Activated CD4-positive, alpha-beta memory T cell treated with anti-CD3 and anti-CD28 coated beads, Interleukin-2, amount 10 ng/mL, durations not matched to agents 7 days and 5 days (primary cell): ENCODE results near the gene PRSS16. TPM values are rescaled to one million over a fixed set of nuclear protein-coding genes. Genes with fewer than 3 reads are reported as not detected.
"Not testable (repeated sequence)": the region's sequence is repeated elsewhere in the genome, so short reads cannot be mapped to it uniquely, and the experiment has no call there.

ENCODE experiments used
- CTCF ChIA-PET: fragments of 350-600 bp; sonication (Branson Sonifier 250); formaldehyde crosslinking; loops from one replicate; lab custom pipeline; 2021; ENCODE audit warnings: antibody characterized with exemption, inconsistent platforms; lab: Charles Lee
- POLR2A ChIA-PET: fragments of 350-600 bp; sonication (Branson Sonifier 250); formaldehyde crosslinking; loops from one replicate; lab custom pipeline; 2021; ENCODE audit warnings: antibody characterized with exemption; lab: Charles Lee
- DNase-seq: peaks from one replicate; pipeline ENCODE4 v3.0.0-alpha.2; 2020
- H3K27ac Mint-ChIP-seq: one replicate; pipeline ENCODE4 v1.8.0; 2021; ENCODE audit warnings: mild to moderate bottlenecking, mixed read lengths
- H3K27me3 Mint-ChIP-seq: one replicate; pipeline ENCODE4 v1.8.0; 2021; ENCODE audit warnings: mixed read lengths
- H3K36me3 Mint-ChIP-seq: one replicate; pipeline ENCODE4 v1.8.0; 2021; ENCODE audit warnings: low read depth, mixed read lengths
- H3K4me1 Mint-ChIP-seq: one replicate; pipeline ENCODE4 v1.8.0; 2021; ENCODE audit warnings: mixed read lengths
- H3K4me3 Mint-ChIP-seq: one replicate; pipeline ENCODE4 v1.8.0; 2021; ENCODE audit warnings: mild to moderate bottlenecking, mixed read lengths
- H3K9me3 Mint-ChIP-seq: one replicate; pipeline ENCODE4 v1.8.0; 2021; ENCODE audit warnings: mixed read lengths
- total RNA-seq, 2 experiments: library from RNA; stranded (reverse); gene quantifications; one replicate each; pipeline ENCODE4 v1.2.3, GENCODE V29; 2021

PRSS16 gene
- total RNA-seq = 1 to 10 TPM; 1.3 to 1.6 TPM

GRCh38 chr6:27247133-27247836 is at the start of gene PRSS16:
Gene PRSS16 (plus strand): TSS chr6:27247701. CDS start chr6:27247738, 37 bp downstream.
- Mint-ChIP-seq H3K27me3 (peaks cover 31% of the 10 kb centered on the region), H3K9me3 (no peaks in the 10 kb centered on the region), H3K27ac (no peak within 1 kb of the TSS), H3K4me1 (peaks cover 13% of the 10 kb centered on the region), H3K4me3 (no peak within 1 kb of the TSS), H3K36me3 (no peaks in the 10 kb centered on the region)
- DNase-seq = no peak
- ChIA-PET CTCF (no interaction called here), POLR2A (no interaction called here)

- CTCF ChIA-PET = interaction anchor here (1.1 to 1.2 kb wide), 2 partner anchors 107 to 547 kb away, joined by 4 read pairs; no protein-coding TSS in a partner anchor
- H3K27me3 Mint-ChIP-seq = peaks cover 11% of the 10 kb centered on the region
- no peak overlapping the region for H3K27ac Mint-ChIP-seq
- H3K9me3 Mint-ChIP-seq = no peaks in the 10 kb centered on the region
- H3K4me3 Mint-ChIP-seq = peak overlapping the region; percentile 7
- POLR2A ChIA-PET = interaction anchor here (0.6 kb wide), 1 partner anchor 603 kb away, joined by 3 read pairs; a partner anchor contains a TSS
- DNase-seq = peak; percentile 58
- no peaks in the 10 kb centered on the region for H3K36me3 Mint-ChIP-seq
- peaks cover 28% of the 10 kb centered on the region for H3K4me1 Mint-ChIP-seq
Measured at GRCh38 chr6:27205375-27206278, 41.9 kb upstream of the PRSS16 start.

- Mint-ChIP-seq H3K27ac (no peak overlapping the region), H3K36me3 (no peaks in the 10 kb centered on the region), H3K27me3 (peaks cover 12% of the 10 kb centered on the region), H3K4me3 (no peak overlapping the region), H3K9me3 (no peaks in the 10 kb centered on the region), H3K4me1 (peaks cover 30% of the 10 kb centered on the region)
- POLR2A ChIA-PET = no interaction called here
- DNase-seq = no peak
- CTCF ChIA-PET = interaction anchor here (1.1 kb wide), 1 partner anchor 106 kb away, joined by 4 read pairs; no protein-coding TSS in a partner anchor
Measured at GRCh38 chr6:27206806-27207205, 40.7 kb upstream of the PRSS16 start.

- Mint-ChIP-seq H3K4me1 (peaks cover 34% of the 10 kb centered on the region), H3K27ac (no peak overlapping the region), H3K36me3 (no peaks in the 10 kb centered on the region), H3K27me3 (peaks cover 13% of the 10 kb centered on the region), H3K4me3 (no peak overlapping the region), H3K9me3 (no peaks in the 10 kb centered on the region)
- ChIA-PET POLR2A (no interaction called here), CTCF (no interaction called here)
- DNase-seq = no peak
Measured at GRCh38 chr6:27208042-27208441, 39.5 kb upstream of the PRSS16 start.

- POLR2A ChIA-PET = interaction anchor here (1.0 kb wide), 1 partner anchor 601 kb away, joined by 3 read pairs; a partner anchor contains a TSS
- DNase-seq = no peak
- H3K4me1 Mint-ChIP-seq = peaks cover 40% of the 10 kb centered on the region
- no peaks in the 10 kb centered on the region for H3K9me3 Mint-ChIP-seq
- no peaks in the 10 kb centered on the region for H3K36me3 Mint-ChIP-seq
- CTCF ChIA-PET = no interaction called here
- no peak overlapping the region for H3K4me3 Mint-ChIP-seq
- peaks cover 16% of the 10 kb centered on the region for H3K27me3 Mint-ChIP-seq
- H3K27ac Mint-ChIP-seq = no peak overlapping the region
Measured at GRCh38 chr6:27209196-27209595, 38.3 kb upstream of the PRSS16 start.

- Mint-ChIP-seq H3K27ac (no peak overlapping the region), H3K27me3 (peaks cover 16% of the 10 kb centered on the region), H3K4me3 (no peak overlapping the region), H3K36me3 (no peaks in the 10 kb centered on the region), H3K4me1 (peaks cover 44% of the 10 kb centered on the region), H3K9me3 (no peaks in the 10 kb centered on the region)
- ChIA-PET CTCF (no interaction called here), POLR2A (no interaction called here)
- DNase-seq = no peak
Measured at GRCh38 chr6:27209659-27210269, 37.7 kb upstream of the PRSS16 start.

GRCh38 chr6:27213091-27213517 is 34.4 kb upstream of the PRSS16 start:
- POLR2A ChIA-PET, H3K4me3 Mint-ChIP-seq, CTCF ChIA-PET, H3K36me3 Mint-ChIP-seq, H3K9me3 Mint-ChIP-seq, DNase-seq, H3K27ac Mint-ChIP-seq: not testable (repeated sequence)
- Mint-ChIP-seq H3K27me3 (peaks cover 12% of the 10 kb centered on the region), H3K4me1 (peaks cover 30% of the 10 kb centered on the region)

GRCh38 chr6:27213544-27214125 is 33.9 kb upstream of the PRSS16 start:
- H3K4me1 Mint-ChIP-seq = peaks cover 30% of the 10 kb centered on the region
- no peak for DNase-seq
- POLR2A ChIA-PET = no interaction called here
- no peaks in the 10 kb centered on the region for H3K36me3 Mint-ChIP-seq
- no peak overlapping the region for H3K27ac Mint-ChIP-seq
- H3K27me3 Mint-ChIP-seq = peaks cover 12% of the 10 kb centered on the region
- H3K9me3 Mint-ChIP-seq = no peaks in the 10 kb centered on the region
- CTCF ChIA-PET = no interaction called here
- peak overlapping the region; percentile 64 for H3K4me3 Mint-ChIP-seq

GRCh38 chr6:27214126-27214601 is 33.3 kb upstream of the PRSS16 start:
- peaks cover 15% of the 10 kb centered on the region for H3K27me3 Mint-ChIP-seq
- ChIA-PET POLR2A (no interaction called here), CTCF (no interaction called here)
- peak overlapping the region; percentile 64 for H3K4me3 Mint-ChIP-seq
- H3K36me3 Mint-ChIP-seq = no peaks in the 10 kb centered on the region
- H3K27ac Mint-ChIP-seq = no peak overlapping the region
- no peaks in the 10 kb centered on the region for H3K9me3 Mint-ChIP-seq
- DNase-seq = no peak
- H3K4me1 Mint-ChIP-seq = peaks cover 27% of the 10 kb centered on the region

GRCh38 chr6:27216874-27217273 is 30.6 kb upstream of the PRSS16 start:
- ChIA-PET CTCF (no interaction called here), POLR2A (no interaction called here)
- Mint-ChIP-seq H3K4me3 (no peak overlapping the region), H3K27ac (no peak overlapping the region), H3K27me3 (peaks cover 21% of the 10 kb centered on the region), H3K36me3 (no peaks in the 10 kb centered on the region), H3K4me1 (peaks cover 18% of the 10 kb centered on the region), H3K9me3 (no peaks in the 10 kb centered on the region)
- DNase-seq = no peak

- DNase-seq, H3K4me1 Mint-ChIP-seq, H3K36me3 Mint-ChIP-seq, H3K27ac Mint-ChIP-seq, CTCF ChIA-PET, H3K4me3 Mint-ChIP-seq, POLR2A ChIA-PET, H3K9me3 Mint-ChIP-seq: not testable (repeated sequence)
- H3K27me3 Mint-ChIP-seq = peaks cover 27% of the 10 kb centered on the region
Measured at GRCh38 chr6:27222971-27223370, 24.5 kb upstream of the PRSS16 start.

- H3K27ac Mint-ChIP-seq = no peak overlapping the region
- ChIA-PET CTCF (no interaction called here), POLR2A (no interaction called here)
- no peaks in the 10 kb centered on the region for H3K36me3 Mint-ChIP-seq
- DNase-seq = no peak
- no peak overlapping the region for H3K4me3 Mint-ChIP-seq
- H3K4me1 Mint-ChIP-seq = no peaks in the 10 kb centered on the region
- no peaks in the 10 kb centered on the region for H3K9me3 Mint-ChIP-seq
- peaks cover 32% of the 10 kb centered on the region for H3K27me3 Mint-ChIP-seq
Measured at GRCh38 chr6:27224729-27225128, 22.8 kb upstream of the PRSS16 start.
